Esophagus muscularis mucosa (tissue), 3 donors: ENCODE measurements around the gene IFITM2.

Experiments used
- POLR2A ChIP-seq: fragments of 450-650 bp; IDR thresholded peaks from one replicate; pipeline ENCODE4 v1.6.1; 2017; ENCODE audit warnings: antibody characterized with exemption, moderate library complexity, mild to moderate bottlenecking, low read depth
- POLR2AphosphoS5 ChIP-seq, 2 donors: sonication (generic); formaldehyde crosslinking; IDR thresholded peaks; one replicate each; pipeline ENCODE4 v1.6.1; 2017; ENCODE audit warnings: antibody characterized with exemption in 2 of 2
- TF ChIP-seq, protein P1 (sequence below), 3 experiments: fragments of 200-600 bp in 2 of 3; fragments of 450-650 bp in 1 of 3; sonication (generic) in 2 of 3; IDR thresholded peaks; one replicate each; pipeline ENCODE4 v1.5.1; 2017 to 2019; ENCODE audit warnings: antibody characterized with exemption in 3 of 3, mild to moderate bottlenecking in 2 of 3, moderate library complexity in 1 of 3

DNA sequence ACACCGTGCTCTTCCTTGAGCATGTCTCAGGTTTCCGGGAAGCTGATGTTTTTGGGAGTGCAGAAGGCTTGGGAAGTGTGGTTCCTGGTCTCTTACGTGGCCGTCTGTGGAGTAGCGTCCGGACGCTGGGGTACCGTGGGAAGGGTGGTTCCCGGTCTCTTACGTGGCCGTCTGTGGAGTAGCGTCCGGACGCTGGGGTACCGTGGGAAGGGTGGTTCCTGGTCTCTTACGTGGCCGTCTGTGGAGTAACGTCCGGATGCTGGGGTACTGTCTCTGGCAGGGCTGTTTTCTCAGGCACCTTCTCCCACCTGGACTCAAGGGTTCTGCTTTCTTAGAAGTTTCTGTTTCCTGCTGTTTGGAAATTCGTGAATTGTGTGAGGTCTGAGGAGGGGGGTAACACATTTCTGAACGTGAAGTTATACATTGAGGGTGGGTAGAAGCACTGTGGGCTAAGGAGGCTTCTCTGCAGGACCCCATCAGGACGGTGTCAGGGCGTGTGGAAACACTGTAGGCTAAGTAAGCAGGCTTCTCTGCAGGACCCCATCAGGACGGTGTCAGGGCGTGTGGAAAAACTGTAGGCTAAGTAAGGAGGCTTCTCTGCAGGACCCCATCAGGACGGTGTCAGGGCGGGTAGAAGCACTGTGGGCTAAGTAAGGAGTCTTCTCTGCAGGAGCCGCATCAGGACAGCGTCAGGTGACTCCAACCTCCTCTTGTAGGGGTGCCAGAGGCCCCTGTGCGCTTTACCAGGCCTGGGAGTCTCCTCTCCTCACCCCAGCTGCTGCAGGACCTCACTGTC lies 18.4 kb downstream of the IFITM2 start:
- TF ChIP-seq, protein P1, sequence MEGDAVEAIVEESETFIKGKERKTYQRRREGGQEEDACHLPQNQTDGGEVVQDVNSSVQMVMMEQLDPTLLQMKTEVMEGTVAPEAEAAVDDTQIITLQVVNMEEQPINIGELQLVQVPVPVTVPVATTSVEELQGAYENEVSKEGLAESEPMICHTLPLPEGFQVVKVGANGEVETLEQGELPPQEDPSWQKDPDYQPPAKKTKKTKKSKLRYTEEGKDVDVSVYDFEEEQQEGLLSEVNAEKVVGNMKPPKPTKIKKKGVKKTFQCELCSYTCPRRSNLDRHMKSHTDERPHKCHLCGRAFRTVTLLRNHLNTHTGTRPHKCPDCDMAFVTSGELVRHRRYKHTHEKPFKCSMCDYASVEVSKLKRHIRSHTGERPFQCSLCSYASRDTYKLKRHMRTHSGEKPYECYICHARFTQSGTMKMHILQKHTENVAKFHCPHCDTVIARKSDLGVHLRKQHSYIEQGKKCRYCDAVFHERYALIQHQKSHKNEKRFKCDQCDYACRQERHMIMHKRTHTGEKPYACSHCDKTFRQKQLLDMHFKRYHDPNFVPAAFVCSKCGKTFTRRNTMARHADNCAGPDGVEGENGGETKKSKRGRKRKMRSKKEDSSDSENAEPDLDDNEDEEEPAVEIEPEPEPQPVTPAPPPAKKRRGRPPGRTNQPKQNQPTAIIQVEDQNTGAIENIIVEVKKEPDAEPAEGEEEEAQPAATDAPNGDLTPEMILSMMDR (IDR thresholded peaks at IDR 0.05), result no peak
- TF ChIP-seq POLR2A, result no peak
- no peak for TF ChIP-seq POLR2AphosphoS5 (IDR thresholded peaks at IDR 0.05)
